Measurements from ENCODE around the gene PARVA.

PARVA gene

DNA sequence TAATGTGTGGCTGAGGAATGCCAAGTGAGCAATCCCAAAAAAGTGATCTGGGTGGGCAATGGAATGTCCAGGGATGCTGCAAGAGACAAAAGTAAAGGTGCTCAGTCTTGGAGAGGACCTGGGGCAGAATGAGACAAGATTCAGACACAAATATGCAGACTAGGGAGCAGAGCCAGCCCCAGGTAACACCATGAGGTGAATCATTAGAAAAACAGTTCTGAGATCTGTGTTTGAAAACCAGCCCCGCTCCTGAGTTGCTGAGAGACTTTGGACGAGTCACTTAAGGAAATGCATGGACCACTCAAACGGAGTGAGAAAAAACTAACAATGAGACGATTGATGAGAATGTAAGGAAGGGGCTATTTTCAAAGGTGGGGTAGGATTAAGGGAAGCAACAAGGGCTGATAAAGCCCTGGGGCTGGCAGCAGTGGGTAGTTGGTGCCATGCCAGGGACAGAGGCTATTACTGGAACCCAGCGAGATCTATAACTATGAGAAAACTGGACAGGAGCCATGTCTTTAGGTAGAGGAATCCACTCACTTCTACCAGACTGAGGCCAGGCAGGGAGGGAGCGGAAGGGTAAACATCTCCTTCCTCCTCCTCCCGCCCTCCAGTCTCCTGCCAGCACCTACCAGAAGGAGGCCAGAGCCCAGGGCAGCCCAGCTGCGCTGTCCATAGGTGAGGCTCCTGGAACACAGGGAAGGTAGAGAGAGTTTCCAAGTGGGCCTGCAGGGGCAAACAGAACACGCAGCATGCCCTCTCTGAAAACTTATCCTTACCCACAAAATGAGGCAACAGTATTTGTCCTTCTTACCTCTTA, 166.4 kb downstream of the PARVA start:
- Mint-ChIP-seq H3K9me3 (no peaks in the 10 kb centered on the region), H3K27ac (no peak overlapping the region), H3K4me3 (no peak overlapping the region), H3K27me3 (peaks cover 5% of the 10 kb centered on the region), H3K36me3 (no peaks in the 10 kb centered on the region), H3K4me1 (no peaks in the 10 kb centered on the region)
- ATAC-seq (ENCODE audit: low read depth) (no peak), DNase-seq (ENCODE audit: low spot score in 2 of 2) (no peak)

DNA sequence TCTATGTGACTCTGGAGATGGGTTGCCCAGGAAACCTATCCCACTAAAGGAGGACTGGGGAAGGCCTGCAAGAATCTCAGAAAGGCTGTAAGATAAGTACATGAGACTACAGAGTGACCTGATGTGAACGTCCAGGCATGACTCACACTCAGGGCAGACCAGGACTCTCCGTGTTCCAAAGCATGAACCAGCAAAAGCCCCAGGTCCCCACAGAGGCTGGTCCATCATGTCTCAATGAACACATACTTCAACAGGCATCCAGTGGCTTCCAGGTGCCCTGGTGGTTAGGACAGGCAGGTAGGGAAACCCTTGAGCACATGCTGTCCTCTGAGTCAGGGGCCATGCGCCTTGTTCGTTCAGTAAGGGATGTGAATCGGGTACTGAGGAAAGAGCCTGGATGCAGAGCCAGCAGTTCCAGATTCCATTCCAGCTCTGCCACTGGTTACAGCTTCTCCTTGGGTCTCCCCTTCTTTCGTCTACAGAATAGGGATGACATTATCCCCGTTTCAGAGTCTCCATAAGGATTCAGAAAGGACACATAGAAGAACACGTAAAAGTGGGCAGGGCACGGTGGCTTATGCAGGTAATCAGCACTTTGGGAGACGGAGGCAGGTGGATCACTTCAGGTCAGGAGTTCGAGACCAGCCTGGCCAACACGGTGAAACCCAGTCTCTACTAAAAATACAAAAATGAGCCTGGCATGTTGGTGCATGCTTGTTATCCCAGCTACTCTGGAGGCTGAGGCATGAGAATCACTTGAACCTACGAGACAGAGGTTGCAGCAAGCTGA, 167.8 kb downstream of the PARVA start:
- H3K9me3 Mint-ChIP-seq: no peaks in the 10 kb centered on the region
- no peaks in the 10 kb centered on the region for H3K4me1 Mint-ChIP-seq
- H3K27ac Mint-ChIP-seq: no peak overlapping the region
- H3K27me3 Mint-ChIP-seq: peaks cover 5% of the 10 kb centered on the region
- no peak overlapping the region for H3K4me3 Mint-ChIP-seq
- no peaks in the 10 kb centered on the region for H3K36me3 Mint-ChIP-seq
- ATAC-seq (ENCODE audit: low read depth): no peak
- DNase-seq (ENCODE audit: low spot score in 2 of 2): no peak

DNA sequence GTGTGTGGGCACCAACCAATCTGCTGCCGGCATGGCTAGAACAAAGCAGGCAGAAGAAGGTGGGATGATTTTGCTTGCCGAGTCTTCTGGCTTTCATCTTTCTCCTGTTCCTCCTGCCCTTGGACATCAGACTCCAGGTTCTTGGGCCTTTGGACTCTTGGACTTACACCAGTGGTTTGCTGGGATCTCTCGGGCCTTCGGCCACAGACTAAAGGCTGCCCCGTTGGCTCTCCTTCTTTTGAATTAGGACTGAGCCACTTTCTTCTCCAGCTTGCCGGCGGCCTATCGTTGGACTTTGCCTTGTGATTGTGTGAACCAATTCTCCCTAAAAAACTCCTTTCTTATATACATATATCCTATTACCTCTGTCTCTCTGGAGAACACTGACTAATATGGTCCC, 168.8 kb downstream of the PARVA start:
- Mint-ChIP-seq H3K9me3 (no peaks in the 10 kb centered on the region), H3K4me3 (no peak overlapping the region), H3K4me1 (no peaks in the 10 kb centered on the region), H3K27ac (no peak overlapping the region), H3K36me3 (no peaks in the 10 kb centered on the region), H3K27me3 (peaks cover 5% of the 10 kb centered on the region)
- ATAC-seq (ENCODE audit: low read depth): no peak
- DNase-seq (ENCODE audit: low spot score in 2 of 2): no peak

DNA sequence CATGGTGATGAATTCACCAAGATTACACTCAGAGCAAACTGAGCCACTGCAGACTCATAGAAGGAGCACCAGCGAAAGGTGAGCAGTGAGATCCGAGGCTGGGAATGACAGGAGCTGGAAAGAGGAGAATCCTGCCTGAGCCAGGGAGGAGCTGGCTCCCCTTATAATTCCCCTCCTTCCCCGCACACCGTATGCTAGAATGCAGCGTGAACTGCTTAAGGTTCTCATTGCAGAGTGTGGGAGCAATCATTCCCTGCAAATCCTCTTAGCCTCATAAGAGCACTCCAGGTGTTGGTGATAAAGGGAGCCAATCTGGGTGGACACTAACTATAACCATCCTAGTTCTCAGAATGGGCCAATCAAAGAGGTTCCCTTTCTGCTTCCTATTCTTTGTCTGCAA, 169.3 kb downstream of the PARVA start:
- H3K27me3 Mint-ChIP-seq: peaks cover 5% of the 10 kb centered on the region
- H3K4me1 Mint-ChIP-seq: no peaks in the 10 kb centered on the region
- no peak overlapping the region for H3K4me3 Mint-ChIP-seq
- no peak overlapping the region for H3K27ac Mint-ChIP-seq
- H3K36me3 Mint-ChIP-seq: no peaks in the 10 kb centered on the region
- DNase-seq (ENCODE audit: low spot score in 2 of 2) (no peak), ATAC-seq (ENCODE audit: low read depth) (no peak)
- H3K9me3 Mint-ChIP-seq: no peaks in the 10 kb centered on the region

DNA sequence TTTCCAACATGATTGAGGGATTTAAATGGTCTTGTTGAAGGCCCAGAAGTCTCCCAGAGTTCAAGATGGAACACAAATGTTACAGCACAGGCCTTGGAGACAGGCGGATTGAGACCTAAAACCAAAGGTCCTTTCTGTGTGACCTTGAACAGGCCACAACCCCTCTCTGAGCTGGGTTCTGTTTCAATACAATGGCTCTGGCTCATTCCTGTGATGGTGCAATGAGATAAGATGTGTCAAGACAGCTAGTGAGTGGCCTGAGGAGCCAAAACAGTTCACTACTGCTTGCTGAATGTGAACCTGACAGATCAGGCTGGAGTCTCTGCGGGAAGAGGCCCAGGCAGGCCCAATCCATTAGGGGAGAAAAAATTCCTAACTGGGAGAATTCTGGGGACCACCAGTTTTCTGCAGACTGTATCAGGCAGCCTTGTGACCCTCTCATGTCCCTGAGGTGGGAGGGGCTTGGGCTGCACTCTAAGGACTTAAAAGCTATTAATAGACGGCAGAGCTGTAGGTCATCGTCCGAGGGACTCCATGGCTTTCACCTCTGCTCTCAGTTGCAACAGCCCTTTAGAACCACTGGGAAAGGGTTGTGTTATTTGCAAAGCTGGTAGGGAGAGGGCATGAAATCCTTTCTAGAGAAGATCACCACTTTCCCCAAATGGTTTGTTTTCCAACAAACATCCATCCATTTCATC, 170.7 kb downstream of the PARVA start:
- no peak for ATAC-seq (ENCODE audit: low read depth)
- peaks cover 5% of the 10 kb centered on the region for H3K27me3 Mint-ChIP-seq
- H3K4me1 Mint-ChIP-seq: no peaks in the 10 kb centered on the region
- H3K4me3 Mint-ChIP-seq: no peak overlapping the region
- no peaks in the 10 kb centered on the region for H3K9me3 Mint-ChIP-seq
- H3K36me3 Mint-ChIP-seq: no peaks in the 10 kb centered on the region
- H3K27ac Mint-ChIP-seq: no peak overlapping the region
- no peak for DNase-seq (ENCODE audit: low spot score in 2 of 2)

DNA sequence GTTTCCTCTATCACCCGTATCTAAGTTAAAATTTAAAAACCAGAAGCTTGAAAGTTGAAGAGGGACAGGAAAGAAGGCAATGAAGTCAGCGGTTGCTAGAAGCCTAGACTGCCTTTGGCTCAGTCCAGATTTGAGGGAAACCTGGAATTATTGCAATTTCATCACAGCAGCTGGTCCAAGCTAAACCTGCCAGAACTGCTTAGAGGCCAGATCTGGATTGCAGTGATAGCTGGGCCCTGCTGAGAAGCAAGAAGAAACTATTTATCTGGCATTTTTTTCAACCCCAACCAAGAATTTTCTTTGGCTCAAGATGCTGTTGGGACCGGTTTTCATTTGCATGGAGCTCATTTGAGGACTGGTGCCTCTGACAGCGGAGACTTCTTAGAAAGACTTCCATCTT, 175.3 kb downstream of the PARVA start:
- peaks cover 5% of the 10 kb centered on the region for H3K9me3 Mint-ChIP-seq
- ATAC-seq (ENCODE audit: low read depth) (no peak), DNase-seq (ENCODE audit: low spot score in 2 of 2) (no peak)
- no peaks in the 10 kb centered on the region for H3K4me1 Mint-ChIP-seq
- no peak overlapping the region for H3K27ac Mint-ChIP-seq
- H3K27me3 Mint-ChIP-seq: no peaks in the 10 kb centered on the region
- H3K36me3 Mint-ChIP-seq: no peaks in the 10 kb centered on the region
- H3K4me3 Mint-ChIP-seq: no peak overlapping the region

DNA sequence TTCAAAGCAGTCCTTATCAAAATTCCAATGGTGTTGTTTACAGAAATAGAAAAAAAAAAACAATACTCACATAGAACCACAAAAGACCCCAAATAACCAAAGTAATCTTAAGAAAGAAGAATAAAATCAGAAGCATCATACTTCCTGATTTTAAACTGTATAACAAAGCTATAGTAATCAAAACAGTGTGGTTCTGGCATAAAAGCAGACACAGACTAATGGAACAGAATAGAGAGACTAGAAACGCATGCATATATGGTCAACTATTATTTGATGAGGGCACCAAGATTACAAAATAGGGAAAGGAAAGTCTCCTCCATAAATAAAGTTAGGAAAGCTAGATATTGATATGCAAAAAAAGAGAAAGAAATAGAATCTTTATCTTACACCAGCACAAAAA, 176.8 kb downstream of the PARVA start:
- ATAC-seq (ENCODE audit: low read depth) (no peak), DNase-seq (ENCODE audit: low spot score in 2 of 2) (no peak)
- Mint-ChIP-seq H3K27ac (no peak overlapping the region), H3K4me1 (no peaks in the 10 kb centered on the region), H3K4me3 (no peak overlapping the region), H3K36me3 (no peaks in the 10 kb centered on the region), H3K27me3 (no peaks in the 10 kb centered on the region), H3K9me3 (peaks cover 5% of the 10 kb centered on the region)

DNA sequence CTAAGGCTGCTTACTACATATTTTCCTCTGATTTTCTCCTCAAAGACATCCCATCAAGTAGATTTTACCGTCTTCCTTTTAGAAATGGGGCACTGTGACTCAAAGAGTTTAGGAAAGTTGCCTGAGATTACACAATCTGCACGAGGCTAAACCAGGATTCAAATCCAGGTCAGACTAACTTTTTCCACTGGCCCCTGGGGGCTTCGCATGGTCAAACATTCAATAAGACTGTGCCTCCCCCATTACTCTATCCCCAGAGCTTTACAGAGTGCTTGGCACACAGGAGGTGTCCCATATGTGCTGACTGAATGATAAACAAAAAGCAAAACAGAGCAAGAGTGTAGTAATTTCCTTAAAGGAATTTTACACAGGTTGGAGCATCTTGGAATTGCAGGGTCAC, 178.8 kb downstream of the PARVA start:
- Mint-ChIP-seq H3K36me3 (no peaks in the 10 kb centered on the region), H3K27ac (no peak overlapping the region), H3K9me3 (peaks cover 5% of the 10 kb centered on the region), H3K27me3 (no peaks in the 10 kb centered on the region), H3K4me1 (no peaks in the 10 kb centered on the region), H3K4me3 (no peak overlapping the region)
- DNase-seq (ENCODE audit: low spot score in 2 of 2) (no peak), ATAC-seq (ENCODE audit: low read depth) (no peak)

DNA sequence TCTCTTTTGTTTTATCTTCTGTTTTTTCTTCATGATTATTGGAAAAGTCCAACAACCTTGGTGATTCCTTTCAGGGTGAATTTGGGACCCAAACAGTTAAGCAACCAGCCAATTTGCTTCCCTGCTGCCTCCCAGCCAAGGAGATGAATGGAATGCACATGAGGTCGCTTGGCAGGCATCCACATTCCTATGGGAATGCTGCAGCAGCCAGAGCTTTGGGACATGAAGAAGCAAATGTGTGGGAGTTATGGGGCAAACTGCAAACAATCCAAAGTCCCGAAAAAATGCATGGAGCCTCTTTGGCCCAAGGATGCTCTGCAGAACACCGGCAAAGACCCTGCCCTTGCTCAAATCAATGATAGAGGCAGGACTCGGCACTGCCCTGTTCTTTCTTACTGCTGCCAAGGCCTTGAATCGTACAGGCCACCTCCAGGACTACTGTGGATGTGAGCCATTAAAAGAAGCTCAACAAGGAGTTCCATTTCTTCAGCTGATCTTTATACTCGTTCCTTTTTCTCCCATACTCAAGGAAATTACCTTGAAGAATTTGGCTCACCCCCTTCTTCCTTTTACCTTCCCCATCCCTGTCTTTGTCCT, 179.5 kb downstream of the PARVA start:
- DNase-seq (ENCODE audit: low spot score in 2 of 2): no peak
- H3K4me3 Mint-ChIP-seq: no peak overlapping the region
- no peaks in the 10 kb centered on the region for H3K4me1 Mint-ChIP-seq
- ATAC-seq (ENCODE audit: low read depth): no peak
- H3K27ac Mint-ChIP-seq: no peak overlapping the region
- H3K36me3 Mint-ChIP-seq: no peaks in the 10 kb centered on the region
- no peaks in the 10 kb centered on the region for H3K27me3 Mint-ChIP-seq
- H3K9me3 Mint-ChIP-seq: peaks cover 5% of the 10 kb centered on the region

DNA sequence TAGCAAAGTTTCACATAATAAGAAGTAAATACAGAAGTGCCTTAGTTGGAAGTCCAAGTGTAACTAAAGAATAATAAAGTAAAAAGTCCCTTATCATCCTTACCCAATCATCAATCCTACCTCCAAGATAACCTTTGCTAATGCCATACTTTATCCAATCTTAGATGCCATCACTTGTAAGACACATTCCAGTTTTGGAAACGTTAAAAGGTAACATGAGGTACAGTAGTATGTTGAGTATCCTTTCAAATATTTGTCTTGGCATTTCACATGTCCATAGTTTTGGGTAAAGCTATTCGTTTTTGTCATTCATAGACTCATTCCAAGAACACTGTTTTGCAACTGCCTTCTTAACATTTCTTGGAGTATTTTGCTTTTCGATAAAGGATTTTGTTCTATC, 181.6 kb downstream of the PARVA start:
- Mint-ChIP-seq H3K27ac (no peak overlapping the region), H3K4me3 (no peak overlapping the region), H3K4me1 (no peaks in the 10 kb centered on the region), H3K36me3 (no peaks in the 10 kb centered on the region), H3K27me3 (no peaks in the 10 kb centered on the region), H3K9me3 (peaks cover 5% of the 10 kb centered on the region)
- ATAC-seq (ENCODE audit: low read depth): no peak
- DNase-seq (ENCODE audit: low spot score in 2 of 2): no peak

DNA sequence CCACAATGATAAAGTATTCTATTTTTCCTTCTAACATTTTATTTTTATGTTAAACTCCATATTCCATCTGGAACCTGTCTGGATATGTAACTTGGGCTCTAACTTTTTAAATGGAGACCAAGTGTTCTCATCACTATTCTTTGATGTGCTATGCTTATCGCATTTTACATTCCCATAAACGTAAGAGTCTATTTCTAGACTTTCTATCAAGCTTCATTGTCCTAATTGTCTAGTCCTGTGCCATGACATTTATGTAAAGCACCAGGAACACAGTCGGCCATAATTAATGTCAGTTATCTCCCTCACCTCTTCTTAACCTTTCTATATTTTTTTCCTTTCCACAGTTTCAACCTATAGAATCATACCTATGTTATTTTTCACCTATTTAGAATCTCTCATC, 183.0 kb downstream of the PARVA start:
- Mint-ChIP-seq H3K4me1 (no peaks in the 10 kb centered on the region), H3K27me3 (no peaks in the 10 kb centered on the region), H3K4me3 (no peak overlapping the region), H3K36me3 (no peaks in the 10 kb centered on the region), H3K27ac (no peak overlapping the region), H3K9me3 (peaks cover 2% of the 10 kb centered on the region)
- ATAC-seq (ENCODE audit: low read depth): no peak
- no peak for DNase-seq (ENCODE audit: low spot score in 2 of 2)

DNA sequence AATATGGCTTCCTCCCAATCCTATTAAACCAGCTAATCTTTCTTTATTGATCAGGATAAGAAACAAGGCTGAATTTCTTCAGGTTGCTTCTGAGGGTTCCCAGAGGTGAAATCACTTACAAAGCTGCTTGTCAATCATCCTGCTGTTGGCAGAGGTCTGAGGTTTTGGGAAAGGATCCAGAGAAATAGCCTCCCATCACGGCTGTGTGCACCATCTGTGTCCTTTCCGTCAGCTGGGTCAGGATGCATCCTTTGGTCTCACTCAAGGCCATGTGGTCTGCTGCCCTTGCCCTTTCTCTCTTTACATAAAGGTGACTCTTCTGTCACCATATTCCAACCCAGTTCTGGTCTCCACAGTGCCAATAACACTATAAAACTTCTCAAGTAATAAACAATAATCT, 183.5 kb downstream of the PARVA start:
- Mint-ChIP-seq H3K9me3 (peaks cover 2% of the 10 kb centered on the region), H3K36me3 (no peaks in the 10 kb centered on the region), H3K27me3 (no peaks in the 10 kb centered on the region), H3K4me3 (no peak overlapping the region), H3K27ac (no peak overlapping the region), H3K4me1 (no peaks in the 10 kb centered on the region)
- ATAC-seq (ENCODE audit: low read depth) (no peak), DNase-seq (ENCODE audit: low spot score in 2 of 2) (no peak)

DNA sequence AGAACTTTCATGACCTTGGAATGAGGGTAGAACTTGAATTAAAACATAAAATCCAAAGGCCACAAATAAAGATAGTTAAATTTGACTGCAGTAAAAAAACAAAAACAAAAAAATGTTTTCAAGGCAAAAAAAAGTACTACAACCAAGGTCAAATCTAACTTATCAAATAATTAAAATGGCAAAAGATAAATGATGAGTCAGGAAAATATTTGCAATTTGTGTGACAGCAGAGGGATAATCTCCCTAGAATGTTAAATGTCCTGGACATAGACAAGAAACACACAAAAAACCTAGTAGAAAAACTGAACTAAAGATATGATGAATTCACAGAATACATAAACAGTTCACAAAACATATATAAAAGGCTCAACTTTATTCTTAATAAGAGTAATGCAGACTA, 186.6 kb downstream of the PARVA start:
- H3K9me3 Mint-ChIP-seq: peaks cover 1% of the 10 kb centered on the region
- H3K4me3 Mint-ChIP-seq: no peak overlapping the region
- no peak overlapping the region for H3K27ac Mint-ChIP-seq
- DNase-seq (ENCODE audit: low spot score in 2 of 2) (no peak), ATAC-seq (ENCODE audit: low read depth) (no peak)
- H3K27me3 Mint-ChIP-seq: peaks cover 2% of the 10 kb centered on the region
- H3K36me3 Mint-ChIP-seq: no peaks in the 10 kb centered on the region
- no peaks in the 10 kb centered on the region for H3K4me1 Mint-ChIP-seq

DNA sequence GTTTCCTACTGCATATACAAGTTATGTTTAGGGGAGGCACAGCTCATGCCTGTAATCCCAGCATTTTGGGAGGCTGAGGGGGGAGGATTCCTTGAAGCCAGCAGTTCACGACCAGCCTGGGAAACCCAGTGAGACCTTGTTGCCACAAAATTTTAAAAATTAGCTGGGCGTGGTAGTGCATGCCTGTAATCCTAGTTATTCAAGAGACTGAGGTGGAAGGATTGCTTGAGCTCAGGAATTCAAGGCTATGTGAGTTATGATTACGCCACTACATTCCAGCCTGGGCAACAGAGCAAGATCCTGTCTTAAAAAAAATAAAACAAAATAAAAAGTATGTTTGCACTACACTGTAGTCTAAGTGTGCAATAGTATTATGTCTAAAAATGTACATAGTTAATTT, 188.0 kb downstream of the PARVA start:
- Mint-ChIP-seq H3K27me3 (peaks cover 2% of the 10 kb centered on the region), H3K36me3 (no peaks in the 10 kb centered on the region), H3K9me3 (peaks cover 1% of the 10 kb centered on the region), H3K4me1 (no peaks in the 10 kb centered on the region), H3K27ac (no peak overlapping the region), H3K4me3 (no peak overlapping the region)
- DNase-seq (ENCODE audit: low spot score in 2 of 2): no peak
- ATAC-seq (ENCODE audit: low read depth): no peak
